HL-60 (cell line): ENCODE results near the gene KCNJ3.

Experiments
- POLR2AphosphoS5 ChIP-seq: IDR thresholded peaks from 2 replicates; pipeline ENCODE4 v1.6.1; 2012; ENCODE audit warnings: low read depth
- SPI1 ChIP-seq: IDR thresholded peaks from 2 replicates; pipeline ENCODE4 v1.6.1; 2012; ENCODE audit warnings: low read depth, mild to moderate bottlenecking, borderline replicate concordance

DNA sequence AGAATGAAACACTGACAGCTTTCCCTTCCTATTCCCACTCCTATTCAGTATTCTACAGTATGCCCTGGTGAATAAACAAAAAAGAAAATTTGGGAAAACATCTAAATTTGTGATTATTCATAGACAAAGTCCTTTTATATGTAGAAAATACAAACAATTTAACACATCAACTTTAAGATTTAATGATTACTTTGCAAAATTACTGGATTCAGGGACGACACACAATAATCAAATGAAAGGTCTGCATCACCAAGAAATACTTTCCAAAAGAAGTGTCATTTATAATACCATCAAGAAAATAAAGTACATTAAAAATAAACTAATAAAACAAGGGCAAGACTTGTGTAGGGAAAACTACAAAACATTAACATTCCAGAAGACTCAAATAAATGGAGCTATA is 199.8 kb downstream of the KCNJ3 start:
- TF ChIP-seq POLR2AphosphoS5, result no peak
- no peak for TF ChIP-seq SPI1
